H1 (cell line): ENCODE results near the gene LAMB3. TPM values are rescaled to one million over a fixed set of nuclear protein-coding genes. Genes with fewer than 3 reads are reported as not detected.
A peak's percentile ranks its signal among the peaks of the same experiment; 100 is the strongest.

Experiments used
- CTCF ChIA-PET: fragments of 300-600 bp; sonication (Branson Sonifier 250); formaldehyde crosslinking; loops from one replicate; lab custom pipeline; 2021; ENCODE audit not compliant: partially characterized antibody; lab: Charles Lee
- POLR2A ChIA-PET: fragments of 300-600 bp; sonication (Branson Sonifier 250); formaldehyde crosslinking; loops from one replicate; lab custom pipeline; 2021; ENCODE audit warnings: inconsistent platforms; ENCODE audit not compliant: partially characterized antibody; lab: Charles Lee
- DNase-seq, 2 experiments: peaks; one replicate each; pipeline versions ENCODE4 v3.0.0 to v3.0.0-alpha.2; 2010 to 2022; ENCODE audit warnings: low spot score in 2 of 2, low read depth in 1 of 2, mixed read lengths in 1 of 2
- FAIRE-seq: peaks from 2 replicates; lab custom pipeline; 2011; peaks lifted over from hg19 to GRCh38; lab: Jason Lieb, UNC
- H2AFZ ChIP-seq: 2 replicates; pipeline ENCODE4 v1.8.1; 2012; ENCODE audit warnings: low read length, inconsistent platforms
- H2AK5ac ChIP-seq: 2 replicates; pipeline ENCODE4 v1.6.1; 2013; ENCODE audit warnings: low read depth, low read length
- H2BK120ac ChIP-seq: replicated peaks from 2 replicates; pipeline ENCODE3; 2013; ENCODE audit warnings: low read depth, low read length, inconsistent platforms
- H2BK12ac ChIP-seq: 2 replicates; pipeline ENCODE4 v1.6.1; 2013; ENCODE audit warnings: low read depth, low read length
- H2BK15ac ChIP-seq: 2 replicates; pipeline ENCODE4 v1.6.1; 2013; ENCODE audit warnings: low read length
- H2BK20ac ChIP-seq: 2 replicates; pipeline ENCODE4 v1.6.1; 2013; ENCODE audit warnings: low read length
- H2BK5ac ChIP-seq: 2 replicates; pipeline ENCODE4 v1.6.1; 2013; ENCODE audit warnings: low read depth, low read length
- H3K14ac ChIP-seq: 2 replicates; pipeline ENCODE4 v1.6.1; 2013; ENCODE audit warnings: inconsistent platforms; ENCODE audit not compliant: insufficient read length
- H3K18ac ChIP-seq: 2 replicates; pipeline ENCODE4 v1.6.1; 2013; ENCODE audit warnings: low read length; ENCODE audit errors: extremely low read depth
- H3K23ac ChIP-seq: 2 replicates; pipeline ENCODE4 v1.6.1; 2013; ENCODE audit warnings: inconsistent platforms; ENCODE audit not compliant: insufficient read length
- H3K23me2 ChIP-seq: 2 replicates; pipeline ENCODE4 v1.6.1; 2013; ENCODE audit warnings: low read depth, low read length
- H3K27ac ChIP-seq: 2 replicates; pipeline ENCODE4 v1.6.1; 2011; ENCODE audit warnings: low read depth, low read length, inconsistent platforms
- H3K27me3 ChIP-seq, 4 experiments: replicated peaks in 1 of 4; 1 replicate in 1 of 4; 2 replicates in 3 of 4; pipeline versions ENCODE4 v1.6.1 to v1.8.1; 2011 to 2013; ENCODE audit warnings: low read length in 3 of 4, mild to moderate bottlenecking in 3 of 4, inconsistent platforms in 2 of 4, mixed read lengths in 2 of 4, moderate library complexity in 1 of 4; ENCODE audit not compliant: control insufficient read depth in 3 of 4, insufficient read depth in 3 of 4; ENCODE audit errors: extremely low read depth in 1 of 4
- H3K36me3 ChIP-seq, 4 experiments: 2 replicates each; pipeline versions ENCODE4 v1.6.1 to v1.8.1; 2011 to 2013; ENCODE audit warnings: mild to moderate bottlenecking in 4 of 4, low read length in 3 of 4, moderate library complexity in 2 of 4, control low read depth in 1 of 4, inconsistent platforms in 1 of 4; ENCODE audit not compliant: insufficient read depth in 4 of 4, control insufficient read depth in 2 of 4
- H3K4ac ChIP-seq: replicated peaks from 2 replicates; pipeline ENCODE3; 2013; ENCODE audit warnings: low read length, low read depth, mixed read lengths, inconsistent platforms; ENCODE audit not compliant: insufficient read length
- H3K4me1 ChIP-seq, 4 experiments: replicated peaks in 1 of 4; 1 replicate in 1 of 4; 2 replicates in 3 of 4; pipeline versions ENCODE4 v1.6.1 to v1.8.1; 2011 to 2013; ENCODE audit warnings: low read length in 3 of 4, inconsistent platforms in 2 of 4, mixed read lengths in 1 of 4; ENCODE audit not compliant: insufficient read depth in 4 of 4, control insufficient read depth in 3 of 4
- H3K4me2 ChIP-seq, 2 experiments: 2 replicates each; pipeline versions ENCODE4 v1.6.1 to v1.8.1; 2011 to 2013; ENCODE audit warnings: low read depth in 2 of 2, low read length in 2 of 2, control low read depth in 1 of 2, inconsistent platforms in 1 of 2, mild to moderate bottlenecking in 1 of 2; ENCODE audit not compliant: insufficient read depth in 1 of 2
- H3K4me3 ChIP-seq, 4 experiments: fragments of 200-600, 300-600 bp in 1 of 4; sonication (generic), shearing (Covaris generic), sonication (Bioruptor Twin) in 1 of 4; 2 replicates each; pipeline versions ENCODE4 v1.5.1 to v1.8.1; 2011 to 2016; ENCODE audit warnings: low read length in 4 of 4, low read depth in 3 of 4, control low read depth in 2 of 4, inconsistent platforms in 2 of 4, mild to moderate bottlenecking in 2 of 4, mixed read lengths in 1 of 4, moderate library complexity in 1 of 4; ENCODE audit not compliant: insufficient read depth in 2 of 4; ENCODE audit errors: extremely low read depth in 1 of 4
- H3K56ac ChIP-seq: replicated peaks from 2 replicates; pipeline ENCODE3; 2013; ENCODE audit warnings: low read depth, mild to moderate bottlenecking, mixed read lengths, low read length, inconsistent platforms; ENCODE audit not compliant: insufficient read length
- H3K79me1 ChIP-seq: 2 replicates; pipeline ENCODE4 v1.6.1; 2013; ENCODE audit warnings: low read depth, low read length, control low read depth
- H3K79me2 ChIP-seq, 2 experiments: 2 replicates each; pipeline versions ENCODE4 v1.6.1 to v1.8.1; 2012 to 2013; ENCODE audit warnings: low read length in 2 of 2, mild to moderate bottlenecking in 2 of 2, inconsistent platforms in 1 of 2; ENCODE audit not compliant: insufficient read depth in 2 of 2, control insufficient read depth in 1 of 2
- H3K9ac ChIP-seq, 4 experiments: replicated peaks in 1 of 4; 1 replicate in 1 of 4; 2 replicates in 3 of 4; pipeline versions ENCODE4 v1.6.1 to v1.8.1; 2011 to 2013; ENCODE audit warnings: low read depth in 3 of 4, low read length in 3 of 4, control low read depth in 2 of 4, mild to moderate bottlenecking in 2 of 4, moderate library complexity in 2 of 4, inconsistent platforms in 1 of 4; ENCODE audit errors: extremely low read depth in 1 of 4
- H3K9me3 ChIP-seq, 2 experiments: 2 replicates each; pipeline versions ENCODE4 v1.6.1 to v1.8.1; 2012 to 2013; ENCODE audit warnings: mild to moderate bottlenecking in 2 of 2, moderate library complexity in 2 of 2, control low read depth in 1 of 2, inconsistent platforms in 1 of 2, low read depth in 1 of 2, low read length in 1 of 2, mixed read lengths in 1 of 2; ENCODE audit not compliant: insufficient read depth in 2 of 2
- H4K20me1 ChIP-seq, 2 experiments: replicated peaks in 1 of 2; 2 replicates each; pipeline versions ENCODE3 to v1.8.1; 2011 to 2013; ENCODE audit warnings: inconsistent platforms in 2 of 2, low read length in 2 of 2, mild to moderate bottlenecking in 1 of 2; ENCODE audit not compliant: insufficient read depth in 2 of 2, control insufficient read depth in 1 of 2
- H4K5ac ChIP-seq: 2 replicates; pipeline ENCODE4 v1.6.1; 2013; ENCODE audit warnings: low read length, low read depth, mixed read lengths, inconsistent platforms; ENCODE audit not compliant: insufficient read length
- H4K8ac ChIP-seq: 2 replicates; pipeline ENCODE4 v1.8.0; 2013; ENCODE audit warnings: mild to moderate bottlenecking, moderate library complexity, low read length, inconsistent platforms; ENCODE audit not compliant: insufficient read depth; ENCODE audit errors: extremely low read depth
- H4K91ac ChIP-seq: replicated peaks from 2 replicates; pipeline ENCODE3; 2013; ENCODE audit warnings: low read length, mixed read lengths, inconsistent platforms; ENCODE audit not compliant: insufficient read length
- CHD1 ChIP-seq: IDR thresholded peaks from 2 replicates; pipeline ENCODE4 v1.6.1; 2012; ENCODE audit warnings: low read depth, low read length, improper control_type of control experiment
- GTF2F1 ChIP-seq: IDR thresholded peaks from 2 replicates; pipeline ENCODE4 v1.6.1; 2012; ENCODE audit warnings: low read depth, low read length, improper control_type of control experiment, borderline replicate concordance
- KDM5A ChIP-seq: fragments of 200-600 bp; IDR thresholded peaks from 2 replicates; pipeline ENCODE4 v1.7.1; 2012; ENCODE audit warnings: mild to moderate bottlenecking, low read length, inconsistent platforms, mixed read lengths
- SP1 ChIP-seq: IDR thresholded peaks from 2 replicates; pipeline ENCODE4 v1.6.1; 2011; ENCODE audit warnings: low read depth, low read length
- WGBS, 2 experiments: shearing (Covaris generic) in 1 of 2; methylation state at CpG; one replicate each; pipeline versions ENCODE4 v1.1.6 to v1.1.7; 2013 to 2015; ENCODE audit warnings: low lambda C conversion rate in 2 of 2, mixed read lengths in 2 of 2, inconsistent platforms in 1 of 2, low coverage in 1 of 2, missing lambda C conversion rate in 1 of 2; ENCODE audit not compliant: insufficient replicate concordance in 2 of 2, insufficient coverage in 1 of 2, insufficient read length in 1 of 2; ENCODE audit errors: extremely low coverage in 1 of 2, missing lambda C conversion rate in 1 of 2; 5-methylcytosine and 5-hydroxymethylcytosine counted together
- polyA plus RNA-seq, 7 experiments: library from polyadenylated mRNA; depleted of rRNA in 3 of 7; stranded (reverse) in 5 of 7; unstranded in 2 of 7; fragments of >200 nt in 5 of 7; fragments of 200-250 nt in 2 of 7; gene quantifications; 1 replicate in 5 of 7; 2 replicates in 1 of 7; 4 replicates in 1 of 7; pipeline versions ENCODE4 v1.2.1 to v1.2.3, GENCODE V29; 2011 to 2013; ENCODE audit warnings: missing spikeins in 2 of 7, mixed read lengths in 2 of 7
- total RNA-seq: library from RNA; stranded (reverse); fragmentation: NEBNext Ultra II Directional; extraction: Animal tissue kit (Norgen Biotek cat#: 25700); gene quantifications from 2 replicates; pipeline ENCODE4 v1.2.1, GENCODE V29; 2021
- TF ChIP-seq, protein P1 (sequence below): IDR thresholded peaks from 2 replicates; pipeline ENCODE4 v1.6.1; 2011; ENCODE audit warnings: low read depth, mild to moderate bottlenecking, low read length; ENCODE audit not compliant: insufficient read depth

LAMB3 gene
- total and polyA plus RNA-seq, 2 of the 8 experiments (the other 6 are each of a cell fraction or from before 2014, with no cell fraction given): 0.45 to 0.50 TPM

DNA sequence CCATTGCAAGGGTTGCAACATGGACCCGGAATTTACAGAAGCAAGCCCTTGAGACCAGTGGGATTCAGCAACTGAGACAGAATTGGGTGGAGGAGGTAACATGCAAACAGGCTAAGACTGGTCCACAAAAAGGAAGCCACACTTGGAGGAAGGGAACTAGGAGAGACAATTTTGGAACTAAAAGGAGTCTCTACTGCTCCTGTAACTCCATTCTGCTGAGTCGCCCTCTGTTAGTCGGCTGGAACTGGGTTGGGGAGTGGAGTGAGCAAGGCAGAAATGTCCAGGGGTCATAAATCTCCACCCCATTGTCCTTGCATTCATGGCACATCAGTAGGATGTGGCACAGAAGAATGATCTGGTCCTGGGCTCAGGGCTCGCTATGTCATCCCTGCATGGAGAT lies 5.1 kb downstream of the LAMB3 start:
- Histone ChIP-seq H3K18ac (no peak overlapping the region), H3K56ac (no peak overlapping the region), H3K4ac (no peak overlapping the region), H3K23me2 (no peaks in the 10 kb centered on the region), H3K79me2 (no peaks in the 10 kb centered on the region), H2BK120ac (no peak overlapping the region), H3K4me2 (no peak overlapping the region), H3K27ac (no peak overlapping the region), H3K79me1 (no peaks in the 10 kb centered on the region), H4K91ac (no peak overlapping the region), H2BK12ac (0 out of 2 replicates have a peak overlapping the region, but pooled peaks have one; percentile 2), H4K5ac (no peak overlapping the region), H2BK15ac (peak overlapping the region; percentile 3; the same call in 1 of the 2 replicates), H4K20me1 (no peaks in the 10 kb centered on the region), H2AFZ (no peak overlapping the region), H3K36me3 (no peaks in the 10 kb centered on the region), H2BK5ac (peak overlapping the region; percentile 5; the same call in 1 of the 2 replicates), H2BK20ac (0 out of 2 replicates have a peak overlapping the region, but pooled peaks have one; percentile 21), H3K27me3 (no peaks in the 10 kb centered on the region), H3K4me1 (peaks cover 0 to 3% (median 0%) of the 10 kb centered on the region in 4 experiments; a peak in 1 of 7 replicates), H3K9ac (no peak overlapping the region), H3K9me3 (no peaks in the 10 kb centered on the region), H4K8ac (no peak overlapping the region), H2AK5ac (no peak overlapping the region), H3K4me3 (no peak overlapping the region), H3K23ac (no peak overlapping the region), H3K14ac (no peak overlapping the region)
- no peak for TF ChIP-seq SP1
- no peak for TF ChIP-seq KDM5A
- no peak for TF ChIP-seq CHD1
- no peak for TF ChIP-seq GTF2F1
- TF ChIP-seq, protein P1, sequence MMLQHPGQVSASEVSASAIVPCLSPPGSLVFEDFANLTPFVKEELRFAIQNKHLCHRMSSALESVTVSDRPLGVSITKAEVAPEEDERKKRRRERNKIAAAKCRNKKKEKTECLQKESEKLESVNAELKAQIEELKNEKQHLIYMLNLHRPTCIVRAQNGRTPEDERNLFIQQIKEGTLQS: no peak
- CTCF ChIA-PET: interaction anchor here (0.7 to 2.8 kb wide), 21 partner anchors 8 to 116 kb away, joined by 3 to 15 read pairs (median 5); partner anchors contain the start of gene G0S2
- no peak for DNase-seq
- no peak for FAIRE-seq
- WGBS, 2 experiments: 88% methylated on average over 4 of the region's 4 CpGs; no CpG with 5 or more reads in 1 of the 2 experiments
- POLR2A ChIA-PET: interaction anchor here (0.8 kb wide), 1 partner anchor 28 kb away, joined by 4 read pairs; the partner anchor contains the start of gene G0S2
